ENCODE data around the gene ATP2B2.

The ATP2B2 gene

DNA sequence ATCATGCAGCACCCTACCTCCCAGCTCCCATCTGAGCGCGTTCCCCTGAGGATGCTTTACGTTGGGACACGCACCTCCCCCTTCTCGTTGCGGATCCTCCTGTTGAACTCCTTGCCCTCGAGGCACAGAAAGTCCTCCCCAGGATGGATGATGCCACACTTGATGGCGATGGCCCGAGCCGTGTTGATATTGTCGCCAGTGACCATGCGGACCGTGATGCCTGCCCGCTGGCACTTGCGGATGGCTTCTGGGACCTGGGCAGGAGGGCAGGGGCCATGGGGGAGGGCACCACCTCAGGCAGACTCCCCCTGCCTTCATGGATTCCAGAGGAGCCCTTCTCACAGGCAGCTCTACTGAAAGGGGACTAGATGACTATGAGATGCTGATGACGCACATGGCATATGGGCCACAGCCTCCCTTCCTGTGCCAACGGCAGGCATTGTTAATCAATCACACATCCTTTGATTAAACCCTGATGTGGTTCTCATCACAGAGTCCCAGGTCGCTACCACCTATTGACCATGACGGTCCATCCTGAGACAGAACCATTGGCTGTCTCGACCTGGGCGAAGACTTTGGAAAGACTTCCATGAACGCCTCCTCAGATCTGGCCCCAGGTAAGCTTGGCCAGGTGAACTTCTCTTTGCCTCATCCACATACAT lies 154.9 kb downstream of the ATP2B2 start:
- H3K27ac ChIP-seq: no peak overlapping the region
- peaks cover 5% of the 10 kb centered on the region; the same call in 1 of the 2 replicates for H3K27me3 ChIP-seq (ENCODE audit: insufficient read depth, low read depth)
- no peaks in the 10 kb centered on the region for H3K36me3 ChIP-seq (ENCODE audit: insufficient read depth)
- TF ChIP-seq, protein P1, sequence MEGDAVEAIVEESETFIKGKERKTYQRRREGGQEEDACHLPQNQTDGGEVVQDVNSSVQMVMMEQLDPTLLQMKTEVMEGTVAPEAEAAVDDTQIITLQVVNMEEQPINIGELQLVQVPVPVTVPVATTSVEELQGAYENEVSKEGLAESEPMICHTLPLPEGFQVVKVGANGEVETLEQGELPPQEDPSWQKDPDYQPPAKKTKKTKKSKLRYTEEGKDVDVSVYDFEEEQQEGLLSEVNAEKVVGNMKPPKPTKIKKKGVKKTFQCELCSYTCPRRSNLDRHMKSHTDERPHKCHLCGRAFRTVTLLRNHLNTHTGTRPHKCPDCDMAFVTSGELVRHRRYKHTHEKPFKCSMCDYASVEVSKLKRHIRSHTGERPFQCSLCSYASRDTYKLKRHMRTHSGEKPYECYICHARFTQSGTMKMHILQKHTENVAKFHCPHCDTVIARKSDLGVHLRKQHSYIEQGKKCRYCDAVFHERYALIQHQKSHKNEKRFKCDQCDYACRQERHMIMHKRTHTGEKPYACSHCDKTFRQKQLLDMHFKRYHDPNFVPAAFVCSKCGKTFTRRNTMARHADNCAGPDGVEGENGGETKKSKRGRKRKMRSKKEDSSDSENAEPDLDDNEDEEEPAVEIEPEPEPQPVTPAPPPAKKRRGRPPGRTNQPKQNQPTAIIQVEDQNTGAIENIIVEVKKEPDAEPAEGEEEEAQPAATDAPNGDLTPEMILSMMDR (conservative IDR thresholded peaks at IDR 0.05; ENCODE audit: low read depth, low read length): no peak
- no peak overlapping the region for H3K4me3 ChIP-seq (IDR thresholded peaks at IDR 0.05; ENCODE audit: insufficient read depth, low read depth, low read length)
- no peak overlapping the region for H3K4me2 ChIP-seq
- H3K4me1 ChIP-seq (ENCODE audit: low read depth, poor library complexity, severe bottlenecking): no peaks in the 10 kb centered on the region
- H3K79me2 ChIP-seq (ENCODE audit: insufficient read depth, low read depth): no peaks in the 10 kb centered on the region
- H4K20me1 ChIP-seq (ENCODE audit: insufficient read depth): no peaks in the 10 kb centered on the region
- no peak overlapping the region for H3K9ac ChIP-seq
- H2AFZ ChIP-seq (ENCODE audit: low read depth): no peak overlapping the region

DNA sequence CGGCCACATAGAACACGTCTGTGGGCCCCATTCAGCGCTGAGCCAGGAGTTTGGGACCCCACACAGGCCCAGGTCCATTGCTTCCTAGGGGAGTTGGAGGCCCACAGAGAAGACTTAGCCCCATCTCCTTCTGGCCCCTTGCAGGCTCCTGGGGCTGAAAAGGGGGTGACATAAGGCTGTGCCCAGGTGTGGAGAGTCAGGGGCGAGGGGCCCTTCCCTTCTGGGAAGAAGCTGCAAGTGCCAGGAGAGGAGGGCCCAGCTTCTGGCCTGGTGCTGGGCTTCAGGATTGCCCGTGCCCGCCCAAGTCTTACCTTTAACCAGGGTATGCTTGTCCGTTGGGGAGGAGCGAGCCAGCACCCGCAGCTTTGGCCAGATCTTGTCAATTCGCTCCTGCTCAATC lies 155.6 kb downstream of the ATP2B2 start:
- Histone ChIP-seq H3K9ac (no peak overlapping the region), H3K4me1 (ENCODE audit: low read depth, poor library complexity, severe bottlenecking) (no peaks in the 10 kb centered on the region), H3K4me2 (no peak overlapping the region), H3K27ac (no peak overlapping the region), H3K4me3 (IDR thresholded peaks at IDR 0.05; ENCODE audit: insufficient read depth, low read depth, low read length) (no peak overlapping the region), H2AFZ (ENCODE audit: low read depth) (no peak overlapping the region), H4K20me1 (ENCODE audit: insufficient read depth) (no peaks in the 10 kb centered on the region), H3K27me3 (ENCODE audit: insufficient read depth, low read depth) (peaks cover 5% of the 10 kb centered on the region; the same call in 1 of the 2 replicates), H3K79me2 (ENCODE audit: insufficient read depth, low read depth) (no peaks in the 10 kb centered on the region), H3K36me3 (ENCODE audit: insufficient read depth) (no peaks in the 10 kb centered on the region)
- TF ChIP-seq, protein P1 (conservative IDR thresholded peaks at IDR 0.05; ENCODE audit: low read depth, low read length): no peak

DNA sequence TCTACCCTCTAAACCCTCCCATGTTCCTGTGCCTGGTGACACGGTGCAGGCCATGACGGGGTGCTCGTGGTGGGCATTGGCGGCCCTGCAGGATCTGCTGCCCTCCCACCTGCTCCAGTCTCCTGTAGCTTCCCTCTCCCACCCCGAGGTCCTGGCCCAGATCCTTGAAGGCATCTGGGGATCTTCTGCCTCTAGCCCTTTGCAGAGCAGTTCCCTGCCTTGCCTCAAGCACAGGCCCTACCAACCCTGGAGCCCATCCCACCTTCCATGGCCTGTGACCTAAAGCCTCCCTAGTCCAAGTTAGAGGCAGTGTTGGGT lies 157.0 kb downstream of the ATP2B2 start:
- peaks cover 5% of the 10 kb centered on the region; the same call in 1 of the 2 replicates for H3K27me3 ChIP-seq (ENCODE audit: insufficient read depth, low read depth)
- H3K27ac ChIP-seq: no peak overlapping the region
- H3K4me2 ChIP-seq: no peak overlapping the region
- TF ChIP-seq, protein P1 (conservative IDR thresholded peaks at IDR 0.05; ENCODE audit: low read depth, low read length): no peak
- no peak overlapping the region for H3K9ac ChIP-seq
- H3K4me3 ChIP-seq (IDR thresholded peaks at IDR 0.05; ENCODE audit: insufficient read depth, low read depth, low read length): no peak overlapping the region
- no peaks in the 10 kb centered on the region for H3K79me2 ChIP-seq (ENCODE audit: insufficient read depth, low read depth)
- H2AFZ ChIP-seq (ENCODE audit: low read depth): no peak overlapping the region
- H4K20me1 ChIP-seq (ENCODE audit: insufficient read depth): no peaks in the 10 kb centered on the region
- no peaks in the 10 kb centered on the region for H3K36me3 ChIP-seq (ENCODE audit: insufficient read depth)
- H3K4me1 ChIP-seq (ENCODE audit: low read depth, poor library complexity, severe bottlenecking): no peaks in the 10 kb centered on the region

GRCh38 chr3:10347648-10348403 lies 157.6 kb downstream of the ATP2B2 start:
- Histone ChIP-seq H3K36me3 (ENCODE audit: insufficient read depth) (no peaks in the 10 kb centered on the region), H3K4me2 (no peak overlapping the region), H3K4me3 (IDR thresholded peaks at IDR 0.05; ENCODE audit: insufficient read depth, low read depth, low read length) (no peak overlapping the region), H4K20me1 (ENCODE audit: insufficient read depth) (no peaks in the 10 kb centered on the region), H3K27ac (no peak overlapping the region), H3K79me2 (ENCODE audit: insufficient read depth, low read depth) (no peaks in the 10 kb centered on the region), H2AFZ (ENCODE audit: low read depth) (no peak overlapping the region), H3K9ac (no peak overlapping the region), H3K27me3 (ENCODE audit: insufficient read depth, low read depth) (peaks cover 5% of the 10 kb centered on the region; the same call in 1 of the 2 replicates), H3K4me1 (ENCODE audit: low read depth, poor library complexity, severe bottlenecking) (no peaks in the 10 kb centered on the region)
- TF ChIP-seq, protein P1 (conservative IDR thresholded peaks at IDR 0.05; ENCODE audit: low read depth, low read length): no peak
